GM19240 (cell line): ENCODE results near the gene CT45A5.
"Not testable (repeated sequence)": the region's sequence is repeated elsewhere in the genome, so short reads cannot be mapped to it uniquely, and the experiment has no call there.

Experiments used
- DNase-seq: peaks from one replicate; pipeline ENCODE4 v3.0.0; 2011; ENCODE audit warnings: low spot score; ENCODE audit not compliant: insufficient read length

The CT45A5 gene

GRCh38 chrX:135785403-135785802 lies at the start of gene CT45A5:
Gene CT45A5 (minus strand): TSS chrX:135785503. CDS start chrX:135781729, 3,774 bp downstream.
- DNase-seq = not testable (repeated sequence)

- not testable (repeated sequence) for DNase-seq
These were observed 34.6 kb upstream of the CT45A5 start, which contains the start of gene CT45A2 for GRCh38 chrX:135819912-135820311. Gene CT45A2 (minus strand): TSS chrX:135820012. CDS start chrX:135816265, 3,747 bp downstream.

GRCh38 chrX:135802687-135803086 lies 17.4 kb upstream of the CT45A5 start, which contains the start of gene CT45A6:
Gene CT45A6 (minus strand): TSS chrX:135802787. CDS start chrX:135798993, 3,794 bp downstream.
- not testable (repeated sequence) for DNase-seq

GRCh38 chrX:135768091-135768490 lies 17.2 kb downstream of the CT45A5 start, which contains the start of gene CT45A3:
Gene CT45A3 (minus strand): TSS chrX:135768191. CDS start chrX:135764444, 3,747 bp downstream.
- not testable (repeated sequence) for DNase-seq

GRCh38 chrX:135744739-135745138 lies 40.6 kb downstream of the CT45A5 start:
- DNase-seq = not testable (repeated sequence)

DNA sequence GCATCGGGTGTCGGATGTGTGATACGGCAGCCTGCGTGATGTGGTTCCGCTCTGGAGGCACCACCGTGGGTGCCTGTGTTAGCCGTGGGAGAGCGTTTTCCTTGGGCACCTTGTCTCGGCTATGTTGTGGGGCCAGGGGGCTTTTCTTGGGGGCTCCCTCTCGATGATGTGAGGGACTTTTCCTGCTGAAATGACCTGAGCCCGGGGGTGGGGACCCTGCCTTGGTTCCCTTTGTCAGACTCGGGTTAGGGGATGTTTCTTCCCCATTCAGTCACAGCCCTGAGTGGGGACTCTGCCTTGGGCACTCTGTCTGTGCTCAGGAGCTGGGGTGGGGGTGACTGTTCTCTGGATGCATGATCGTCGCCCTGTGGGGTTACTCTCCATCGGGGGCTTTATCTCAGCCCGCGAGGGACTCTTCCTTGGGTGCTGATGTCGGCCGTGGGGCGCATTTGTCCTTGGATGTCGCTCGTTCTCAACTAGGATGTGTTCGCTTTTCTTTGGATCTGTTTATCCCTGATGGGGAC lies 44.0 kb downstream of the CT45A5 start:
- no peak for DNase-seq

DNA sequence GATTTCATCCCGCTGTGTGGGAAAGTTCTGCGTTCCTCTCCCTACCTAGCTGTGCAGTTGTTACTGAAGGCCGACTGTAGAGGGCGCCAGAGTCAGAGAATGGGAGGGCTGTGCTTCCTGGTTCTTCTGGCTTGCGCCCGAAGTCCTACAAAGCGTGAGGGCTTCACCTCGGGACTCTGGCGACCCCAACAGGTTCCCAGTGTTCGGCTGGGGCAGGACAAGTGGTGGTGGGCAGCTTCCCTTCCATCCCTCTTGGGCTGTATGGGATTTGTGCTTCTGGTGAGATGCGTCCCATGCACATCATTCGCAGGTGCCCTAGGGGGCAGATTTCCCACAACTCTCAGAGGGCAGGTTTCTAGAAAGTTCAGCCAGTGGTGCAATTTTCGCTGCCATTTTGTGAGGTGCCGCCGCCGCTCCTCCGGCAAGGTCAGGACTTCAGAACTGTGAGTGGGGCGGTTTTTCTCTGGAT lies 44.6 kb downstream of the CT45A5 start:
- no peak for DNase-seq

DNA sequence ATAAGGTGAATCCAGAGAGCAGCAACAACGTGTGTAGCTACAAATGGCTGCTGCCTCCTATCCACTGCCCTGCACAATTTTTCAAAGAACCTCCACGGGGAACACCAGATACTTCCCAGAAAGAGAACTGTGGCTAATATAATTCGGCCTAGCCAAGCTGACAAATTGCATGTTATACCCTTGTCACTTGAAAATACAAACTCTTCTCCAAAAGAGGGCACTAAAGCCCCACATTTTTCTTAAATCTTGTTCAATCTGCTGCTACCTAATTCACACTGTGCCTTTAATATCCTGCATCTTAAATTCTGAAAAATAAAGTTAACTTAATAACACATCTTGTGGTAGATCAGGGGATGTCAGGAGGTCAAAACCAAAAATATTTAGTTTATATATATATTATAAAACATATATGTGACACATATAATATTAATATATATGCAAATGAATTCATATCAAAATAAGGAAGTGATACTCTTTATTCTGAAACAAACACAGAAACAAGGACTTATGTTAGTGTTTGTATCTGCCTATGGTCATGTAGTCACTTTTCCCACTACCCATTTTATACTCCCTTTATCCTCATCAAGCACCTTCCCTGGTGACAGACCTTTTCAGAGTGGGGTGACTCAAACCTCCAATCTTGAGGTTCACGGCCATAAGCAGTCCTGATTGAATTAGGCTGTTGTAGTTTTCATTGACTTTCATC lies 47.8 kb downstream of the CT45A5 start:
- no peak for DNase-seq

GRCh38 chrX:135734666-135735065 lies 50.6 kb downstream of the CT45A5 start:
- DNase-seq = not testable (repeated sequence)
